ENCODE data around the gene EPM2AIP1.
A peak's percentile ranks its signal among the peaks of the same experiment; 100 is the strongest.

Gene EPM2AIP1

DNA sequence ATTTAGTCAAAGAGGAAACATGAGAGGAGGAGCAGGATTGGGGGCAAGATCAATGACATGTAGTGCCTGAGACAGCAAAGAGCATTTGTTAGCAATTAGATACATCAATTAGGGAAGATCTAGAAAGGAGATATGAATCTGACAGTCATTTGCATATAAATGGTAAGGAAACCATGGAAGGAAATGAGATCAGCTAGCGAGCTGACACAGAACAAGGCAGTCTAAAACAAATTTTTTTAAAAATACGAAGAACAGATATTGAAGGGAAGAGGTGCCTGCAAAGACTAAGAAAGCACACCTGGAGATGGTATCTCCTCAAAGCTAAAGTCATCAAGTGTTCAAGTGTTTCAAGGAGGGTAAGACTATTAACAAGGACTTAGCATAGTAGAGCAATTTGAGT is 4.6 kb downstream of the EPM2AIP1 start:
- H3K4me3 ChIP-seq (ENCODE audit: low read depth, low read length), result peak overlapping the region; percentile 88
- TF ChIP-seq, protein P1, sequence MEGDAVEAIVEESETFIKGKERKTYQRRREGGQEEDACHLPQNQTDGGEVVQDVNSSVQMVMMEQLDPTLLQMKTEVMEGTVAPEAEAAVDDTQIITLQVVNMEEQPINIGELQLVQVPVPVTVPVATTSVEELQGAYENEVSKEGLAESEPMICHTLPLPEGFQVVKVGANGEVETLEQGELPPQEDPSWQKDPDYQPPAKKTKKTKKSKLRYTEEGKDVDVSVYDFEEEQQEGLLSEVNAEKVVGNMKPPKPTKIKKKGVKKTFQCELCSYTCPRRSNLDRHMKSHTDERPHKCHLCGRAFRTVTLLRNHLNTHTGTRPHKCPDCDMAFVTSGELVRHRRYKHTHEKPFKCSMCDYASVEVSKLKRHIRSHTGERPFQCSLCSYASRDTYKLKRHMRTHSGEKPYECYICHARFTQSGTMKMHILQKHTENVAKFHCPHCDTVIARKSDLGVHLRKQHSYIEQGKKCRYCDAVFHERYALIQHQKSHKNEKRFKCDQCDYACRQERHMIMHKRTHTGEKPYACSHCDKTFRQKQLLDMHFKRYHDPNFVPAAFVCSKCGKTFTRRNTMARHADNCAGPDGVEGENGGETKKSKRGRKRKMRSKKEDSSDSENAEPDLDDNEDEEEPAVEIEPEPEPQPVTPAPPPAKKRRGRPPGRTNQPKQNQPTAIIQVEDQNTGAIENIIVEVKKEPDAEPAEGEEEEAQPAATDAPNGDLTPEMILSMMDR (IDR thresholded peaks at IDR 0.05; ENCODE audit: insufficient read depth, low read depth, low read length, missing control alignments), result no peak
- no peak for DNase-seq (ENCODE audit: low read depth)

DNA sequence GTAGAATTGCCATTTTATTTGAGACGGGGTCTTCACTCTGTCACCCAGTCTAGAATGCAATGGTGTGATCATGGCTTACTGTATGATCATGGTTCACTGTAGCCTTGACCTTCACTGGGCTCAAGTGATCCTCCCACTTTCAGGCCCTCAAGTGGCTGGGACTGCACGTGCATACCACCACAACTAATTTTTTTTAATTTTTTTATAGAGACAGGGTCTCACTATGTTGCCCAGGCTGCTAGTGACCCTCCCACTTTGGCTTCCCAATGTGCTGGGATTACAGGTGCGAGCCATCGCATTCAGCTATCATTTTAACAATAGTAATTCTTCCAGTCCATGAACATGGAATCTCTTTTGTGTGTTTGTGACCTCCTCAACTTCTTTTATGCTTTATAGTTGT is 11.9 kb downstream of the EPM2AIP1 start:
- DNase-seq (ENCODE audit: low read depth), result no peak
- H3K4me3 ChIP-seq (ENCODE audit: low read depth, low read length), result no peak overlapping the region
- TF ChIP-seq, protein P1 (IDR thresholded peaks at IDR 0.05; ENCODE audit: insufficient read depth, low read depth, low read length, missing control alignments), result no peak

DNA sequence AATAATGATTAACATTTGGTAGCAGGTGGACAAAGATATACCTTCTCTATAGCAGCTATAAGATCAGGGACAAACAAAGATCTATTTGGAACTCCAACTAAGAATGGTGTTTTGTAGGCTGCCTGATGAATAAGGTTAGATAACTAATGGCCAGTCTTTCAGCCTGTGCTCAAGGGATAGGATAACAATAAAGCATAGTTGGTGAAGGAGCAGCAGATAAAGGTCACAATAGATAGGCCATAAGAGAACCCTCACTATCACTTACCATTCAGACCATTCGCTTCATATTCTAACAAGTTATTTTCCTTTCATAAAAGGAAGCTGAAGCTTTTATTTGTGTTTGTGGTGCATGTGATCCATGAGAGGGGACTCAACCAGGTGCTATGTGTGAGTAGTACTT is 19.8 kb downstream of the EPM2AIP1 start:
- TF ChIP-seq, protein P1 (IDR thresholded peaks at IDR 0.05; ENCODE audit: insufficient read depth, low read depth, low read length, missing control alignments), result no peak
- no peak for DNase-seq (ENCODE audit: low read depth)
- H3K4me3 ChIP-seq (ENCODE audit: low read depth, low read length), result no peak overlapping the region

DNA sequence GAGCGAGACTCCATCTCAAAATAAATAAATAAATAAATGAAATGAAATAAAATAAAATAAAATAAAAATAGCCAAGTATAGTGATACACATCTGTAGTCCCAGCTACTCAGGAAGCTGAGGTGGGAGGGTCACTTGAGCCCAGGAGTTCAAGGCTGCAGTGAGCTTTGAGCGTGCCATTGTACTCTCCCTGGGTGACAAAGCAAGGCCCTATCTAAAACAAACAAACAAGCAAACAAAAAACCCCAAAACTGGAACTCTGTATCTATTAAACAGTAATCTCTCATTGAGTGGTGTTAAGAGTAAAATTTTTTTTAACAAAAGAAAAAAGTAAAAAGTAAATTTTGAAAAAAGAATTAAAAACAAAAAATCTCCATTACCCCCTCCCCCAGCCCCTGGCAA is 20.8 kb downstream of the EPM2AIP1 start:
- no peak for DNase-seq (ENCODE audit: low read depth)
- no peak overlapping the region for H3K4me3 ChIP-seq (ENCODE audit: low read depth, low read length)
- TF ChIP-seq, protein P1 (IDR thresholded peaks at IDR 0.05; ENCODE audit: insufficient read depth, low read depth, low read length, missing control alignments), result no peak

DNA sequence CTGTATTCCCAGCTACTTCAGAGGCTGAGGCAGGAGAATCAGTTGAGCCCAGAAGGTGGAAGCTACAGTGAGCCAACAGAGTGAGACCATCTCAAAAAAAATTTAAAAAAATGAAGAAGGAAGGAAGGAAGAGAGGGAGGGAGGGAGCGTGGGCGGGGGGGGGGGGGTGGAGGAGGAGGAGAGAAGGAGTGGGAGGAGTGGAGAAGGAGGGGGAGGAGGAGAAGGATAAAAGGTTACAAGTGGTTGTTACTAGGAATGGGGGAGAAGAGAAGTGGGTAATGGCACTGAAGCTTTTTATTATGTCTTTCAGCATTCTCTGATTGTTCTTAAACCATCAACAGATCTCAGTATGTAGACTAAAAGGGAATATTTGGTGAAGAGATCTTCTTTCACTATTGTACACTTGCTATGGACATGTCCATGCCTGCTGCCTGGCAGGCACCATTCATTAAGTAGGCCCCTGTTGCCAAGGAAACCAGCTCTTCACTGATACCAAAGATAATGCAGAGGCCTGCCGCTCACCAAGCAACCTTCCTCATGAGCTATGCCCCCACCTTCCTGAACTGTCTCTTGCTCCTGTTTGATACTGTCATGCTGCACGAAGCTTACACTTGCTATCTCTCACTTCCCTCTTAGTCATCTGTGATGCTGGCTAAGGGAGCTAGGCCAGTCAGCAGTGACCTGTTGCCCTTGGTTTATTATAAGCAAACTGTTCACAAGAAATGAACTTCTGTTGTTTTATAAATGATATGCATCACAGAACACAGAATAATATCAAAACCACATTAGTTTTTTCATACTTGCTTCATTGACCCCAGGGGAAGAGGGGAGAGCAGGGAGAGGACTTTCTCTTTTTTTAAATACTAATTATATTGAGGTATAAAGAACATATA is 23.1 kb downstream of the EPM2AIP1 start:
- H3K4me3 ChIP-seq (ENCODE audit: low read depth, low read length), result no peak overlapping the region
- TF ChIP-seq, protein P1 (IDR thresholded peaks at IDR 0.05; ENCODE audit: insufficient read depth, low read depth, low read length, missing control alignments), result no peak
- DNase-seq (ENCODE audit: low read depth), result peak; percentile 85

DNA sequence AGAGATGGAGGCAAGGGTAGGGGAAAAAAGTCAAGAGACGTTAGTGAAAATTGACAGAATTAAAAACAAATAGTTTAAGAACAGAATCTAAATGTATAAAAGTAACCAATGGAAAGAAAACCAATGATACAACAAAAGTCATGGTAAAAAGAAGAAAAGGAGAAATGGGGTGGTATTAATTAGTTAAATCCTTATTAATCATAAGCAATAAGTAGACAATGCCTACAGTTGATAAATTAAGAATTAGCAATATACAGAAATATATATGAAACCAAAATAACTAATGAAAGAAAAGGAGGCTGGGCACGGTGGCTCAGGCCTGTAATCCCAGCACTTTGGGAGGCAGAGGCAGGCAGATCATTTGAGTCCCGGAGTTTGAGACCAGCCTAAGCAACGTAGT is 23.8 kb downstream of the EPM2AIP1 start:
- DNase-seq (ENCODE audit: low read depth), result no peak
- TF ChIP-seq, protein P1 (IDR thresholded peaks at IDR 0.05; ENCODE audit: insufficient read depth, low read depth, low read length, missing control alignments), result no peak
- no peak overlapping the region for H3K4me3 ChIP-seq (ENCODE audit: low read depth, low read length)

DNA sequence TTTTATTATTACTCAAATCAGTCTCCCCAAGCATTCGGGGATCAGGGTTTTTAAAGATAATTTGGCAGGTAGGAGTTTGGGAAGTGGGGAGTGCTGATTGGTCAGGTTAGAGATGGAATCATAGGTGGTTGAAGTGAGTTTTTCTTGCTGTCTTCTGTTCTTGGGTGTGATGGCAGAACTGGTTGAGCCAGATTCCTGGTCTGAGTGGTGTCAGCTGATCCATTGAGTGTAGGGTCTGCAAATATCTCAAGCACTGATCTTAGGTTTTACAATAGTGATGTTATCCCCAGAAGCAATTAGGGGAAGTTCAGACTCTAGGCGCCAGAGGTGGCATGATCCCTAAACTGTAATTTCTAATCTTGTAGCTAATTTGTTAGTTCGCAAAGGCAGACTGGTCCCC is 27.5 kb downstream of the EPM2AIP1 start:
- TF ChIP-seq, protein P1 (IDR thresholded peaks at IDR 0.05; ENCODE audit: insufficient read depth, low read depth, low read length, missing control alignments), result no peak
- H3K4me3 ChIP-seq (ENCODE audit: low read depth, low read length), result no peak overlapping the region
- DNase-seq (ENCODE audit: low read depth), result no peak
